H1 (cell line): ENCODE results near the gene SH3PXD2B. TPM values are rescaled to one million over a fixed set of nuclear protein-coding genes. Genes with fewer than 3 reads are reported as not detected.
A peak's percentile ranks its signal among the peaks of the same experiment; 100 is the strongest.

ENCODE experiments used
- CTCF ChIA-PET: fragments of 300-600 bp; sonication (Branson Sonifier 250); formaldehyde crosslinking; loops from one replicate; lab custom pipeline; 2021; ENCODE audit not compliant: partially characterized antibody; lab: Charles Lee
- POLR2A ChIA-PET: fragments of 300-600 bp; sonication (Branson Sonifier 250); formaldehyde crosslinking; loops from one replicate; lab custom pipeline; 2021; ENCODE audit warnings: inconsistent platforms; ENCODE audit not compliant: partially characterized antibody; lab: Charles Lee
- DNase-seq, 2 experiments: peaks; one replicate each; pipeline versions ENCODE4 v3.0.0 to v3.0.0-alpha.2; 2010 to 2022; ENCODE audit warnings: low spot score in 2 of 2, low read depth in 1 of 2, mixed read lengths in 1 of 2
- FAIRE-seq: peaks from 2 replicates; lab custom pipeline; 2011; peaks lifted over from hg19 to GRCh38; lab: Jason Lieb, UNC
- H2AFZ ChIP-seq: 2 replicates; pipeline ENCODE4 v1.8.1; 2012; ENCODE audit warnings: low read length, inconsistent platforms
- H2AK5ac ChIP-seq: 2 replicates; pipeline ENCODE4 v1.6.1; 2013; ENCODE audit warnings: low read depth, low read length
- H2BK120ac ChIP-seq: replicated peaks from 2 replicates; pipeline ENCODE3; 2013; ENCODE audit warnings: low read depth, low read length, inconsistent platforms
- H2BK12ac ChIP-seq: 2 replicates; pipeline ENCODE4 v1.6.1; 2013; ENCODE audit warnings: low read depth, low read length
- H2BK15ac ChIP-seq: 2 replicates; pipeline ENCODE4 v1.6.1; 2013; ENCODE audit warnings: low read length
- H2BK20ac ChIP-seq: 2 replicates; pipeline ENCODE4 v1.6.1; 2013; ENCODE audit warnings: low read length
- H2BK5ac ChIP-seq: 2 replicates; pipeline ENCODE4 v1.6.1; 2013; ENCODE audit warnings: low read depth, low read length
- H3K14ac ChIP-seq: 2 replicates; pipeline ENCODE4 v1.6.1; 2013; ENCODE audit warnings: inconsistent platforms; ENCODE audit not compliant: insufficient read length
- H3K18ac ChIP-seq: 2 replicates; pipeline ENCODE4 v1.6.1; 2013; ENCODE audit warnings: low read length; ENCODE audit errors: extremely low read depth
- H3K23ac ChIP-seq: 2 replicates; pipeline ENCODE4 v1.6.1; 2013; ENCODE audit warnings: inconsistent platforms; ENCODE audit not compliant: insufficient read length
- H3K23me2 ChIP-seq: 2 replicates; pipeline ENCODE4 v1.6.1; 2013; ENCODE audit warnings: low read depth, low read length
- H3K27ac ChIP-seq: 2 replicates; pipeline ENCODE4 v1.6.1; 2011; ENCODE audit warnings: low read depth, low read length, inconsistent platforms
- H3K27me3 ChIP-seq, 4 experiments: replicated peaks in 1 of 4; 1 replicate in 1 of 4; 2 replicates in 3 of 4; pipeline versions ENCODE4 v1.6.1 to v1.8.1; 2011 to 2013; ENCODE audit warnings: low read length in 3 of 4, mild to moderate bottlenecking in 3 of 4, inconsistent platforms in 2 of 4, mixed read lengths in 2 of 4, moderate library complexity in 1 of 4; ENCODE audit not compliant: control insufficient read depth in 3 of 4, insufficient read depth in 3 of 4; ENCODE audit errors: extremely low read depth in 1 of 4
- H3K36me3 ChIP-seq, 4 experiments: 2 replicates each; pipeline versions ENCODE4 v1.6.1 to v1.8.1; 2011 to 2013; ENCODE audit warnings: mild to moderate bottlenecking in 4 of 4, low read length in 3 of 4, moderate library complexity in 2 of 4, control low read depth in 1 of 4, inconsistent platforms in 1 of 4; ENCODE audit not compliant: insufficient read depth in 4 of 4, control insufficient read depth in 2 of 4
- H3K4ac ChIP-seq: replicated peaks from 2 replicates; pipeline ENCODE3; 2013; ENCODE audit warnings: low read length, low read depth, mixed read lengths, inconsistent platforms; ENCODE audit not compliant: insufficient read length
- H3K4me1 ChIP-seq, 4 experiments: replicated peaks in 1 of 4; 1 replicate in 1 of 4; 2 replicates in 3 of 4; pipeline versions ENCODE4 v1.6.1 to v1.8.1; 2011 to 2013; ENCODE audit warnings: low read length in 3 of 4, inconsistent platforms in 2 of 4, mixed read lengths in 1 of 4; ENCODE audit not compliant: insufficient read depth in 4 of 4, control insufficient read depth in 3 of 4
- H3K4me2 ChIP-seq, 2 experiments: 2 replicates each; pipeline versions ENCODE4 v1.6.1 to v1.8.1; 2011 to 2013; ENCODE audit warnings: low read depth in 2 of 2, low read length in 2 of 2, control low read depth in 1 of 2, inconsistent platforms in 1 of 2, mild to moderate bottlenecking in 1 of 2; ENCODE audit not compliant: insufficient read depth in 1 of 2
- H3K4me3 ChIP-seq, 4 experiments: fragments of 200-600, 300-600 bp in 1 of 4; sonication (generic), shearing (Covaris generic), sonication (Bioruptor Twin) in 1 of 4; 2 replicates each; pipeline versions ENCODE4 v1.5.1 to v1.8.1; 2011 to 2016; ENCODE audit warnings: low read length in 4 of 4, low read depth in 3 of 4, control low read depth in 2 of 4, inconsistent platforms in 2 of 4, mild to moderate bottlenecking in 2 of 4, mixed read lengths in 1 of 4, moderate library complexity in 1 of 4; ENCODE audit not compliant: insufficient read depth in 2 of 4; ENCODE audit errors: extremely low read depth in 1 of 4
- H3K56ac ChIP-seq: replicated peaks from 2 replicates; pipeline ENCODE3; 2013; ENCODE audit warnings: low read depth, mild to moderate bottlenecking, mixed read lengths, low read length, inconsistent platforms; ENCODE audit not compliant: insufficient read length
- H3K79me1 ChIP-seq: 2 replicates; pipeline ENCODE4 v1.6.1; 2013; ENCODE audit warnings: low read depth, low read length, control low read depth
- H3K79me2 ChIP-seq, 2 experiments: 2 replicates each; pipeline versions ENCODE4 v1.6.1 to v1.8.1; 2012 to 2013; ENCODE audit warnings: low read length in 2 of 2, mild to moderate bottlenecking in 2 of 2, inconsistent platforms in 1 of 2; ENCODE audit not compliant: insufficient read depth in 2 of 2, control insufficient read depth in 1 of 2
- H3K9ac ChIP-seq, 4 experiments: replicated peaks in 1 of 4; 1 replicate in 1 of 4; 2 replicates in 3 of 4; pipeline versions ENCODE4 v1.6.1 to v1.8.1; 2011 to 2013; ENCODE audit warnings: low read depth in 3 of 4, low read length in 3 of 4, control low read depth in 2 of 4, mild to moderate bottlenecking in 2 of 4, moderate library complexity in 2 of 4, inconsistent platforms in 1 of 4; ENCODE audit errors: extremely low read depth in 1 of 4
- H3K9me3 ChIP-seq, 2 experiments: 2 replicates each; pipeline versions ENCODE4 v1.6.1 to v1.8.1; 2012 to 2013; ENCODE audit warnings: mild to moderate bottlenecking in 2 of 2, moderate library complexity in 2 of 2, control low read depth in 1 of 2, inconsistent platforms in 1 of 2, low read depth in 1 of 2, low read length in 1 of 2, mixed read lengths in 1 of 2; ENCODE audit not compliant: insufficient read depth in 2 of 2
- H4K20me1 ChIP-seq, 2 experiments: replicated peaks in 1 of 2; 2 replicates each; pipeline versions ENCODE3 to v1.8.1; 2011 to 2013; ENCODE audit warnings: inconsistent platforms in 2 of 2, low read length in 2 of 2, mild to moderate bottlenecking in 1 of 2; ENCODE audit not compliant: insufficient read depth in 2 of 2, control insufficient read depth in 1 of 2
- H4K5ac ChIP-seq: 2 replicates; pipeline ENCODE4 v1.6.1; 2013; ENCODE audit warnings: low read length, low read depth, mixed read lengths, inconsistent platforms; ENCODE audit not compliant: insufficient read length
- H4K8ac ChIP-seq: 2 replicates; pipeline ENCODE4 v1.8.0; 2013; ENCODE audit warnings: mild to moderate bottlenecking, moderate library complexity, low read length, inconsistent platforms; ENCODE audit not compliant: insufficient read depth; ENCODE audit errors: extremely low read depth
- H4K91ac ChIP-seq: replicated peaks from 2 replicates; pipeline ENCODE3; 2013; ENCODE audit warnings: low read length, mixed read lengths, inconsistent platforms; ENCODE audit not compliant: insufficient read length
- ATF2 ChIP-seq: IDR thresholded peaks from 2 replicates; pipeline ENCODE4 v1.6.1; 2012; ENCODE audit warnings: low read length, inconsistent platforms
- BACH1 ChIP-seq: IDR thresholded peaks from 2 replicates; pipeline ENCODE4 v1.6.1; 2012; ENCODE audit warnings: low read length, improper control_type of control experiment
- BCL11A ChIP-seq, 2 experiments: IDR thresholded peaks; one replicate each; pipeline ENCODE4 v1.6.1; 2011; ENCODE audit warnings: low read depth in 2 of 2, low read length in 2 of 2, mild to moderate bottlenecking in 2 of 2
- BRCA1 ChIP-seq: IDR thresholded peaks from 2 replicates; pipeline ENCODE4 v1.6.1; 2012; ENCODE audit warnings: low read depth, low read length, improper control_type of control experiment
- CBX5 ChIP-seq: fragments of 300-800, 300-1000 bp; sonication (generic); IDR thresholded peaks from 2 replicates; pipeline ENCODE4 v1.7.1; 2016; ENCODE audit warnings: antibody characterized with exemption, low read length, low read depth
- CTBP2 ChIP-seq: IDR thresholded peaks from 2 replicates; pipeline ENCODE4 v1.7.0; 2011; ENCODE audit warnings: borderline replicate concordance, mild to moderate bottlenecking, moderate library complexity, mixed read lengths, low read length; ENCODE audit not compliant: insufficient read depth, insufficient read length
- JUN ChIP-seq: IDR thresholded peaks from 2 replicates; pipeline ENCODE4 v1.6.1; 2011; ENCODE audit warnings: low read depth, mild to moderate bottlenecking, improper control_type of control experiment, low read length
- MAX ChIP-seq: IDR thresholded peaks from 2 replicates; pipeline ENCODE4 v1.6.1; 2012; ENCODE audit warnings: inconsistent platforms
- RXRA ChIP-seq: IDR thresholded peaks from 2 replicates; pipeline ENCODE4 v1.6.1; 2011; ENCODE audit warnings: low read depth, mild to moderate bottlenecking, low read length, moderate library complexity; ENCODE audit not compliant: insufficient read depth
- SP2 ChIP-seq: IDR thresholded peaks from 2 replicates; pipeline ENCODE4 v1.6.1; 2012; ENCODE audit warnings: mild to moderate bottlenecking, low read length, inconsistent platforms
- SP4 ChIP-seq: IDR thresholded peaks from 2 replicates; pipeline ENCODE4 v1.6.1; 2012; ENCODE audit warnings: low read length, inconsistent platforms
- YY1 ChIP-seq: IDR thresholded peaks from 2 replicates; pipeline ENCODE4 v1.6.1; 2011; ENCODE audit warnings: low read depth, mild to moderate bottlenecking, low read length
- WGBS, 2 experiments: shearing (Covaris generic) in 1 of 2; methylation state at CpG; one replicate each; pipeline versions ENCODE4 v1.1.6 to v1.1.7; 2013 to 2015; ENCODE audit warnings: low lambda C conversion rate in 2 of 2, mixed read lengths in 2 of 2, inconsistent platforms in 1 of 2, low coverage in 1 of 2, missing lambda C conversion rate in 1 of 2; ENCODE audit not compliant: insufficient replicate concordance in 2 of 2, insufficient coverage in 1 of 2, insufficient read length in 1 of 2; ENCODE audit errors: extremely low coverage in 1 of 2, missing lambda C conversion rate in 1 of 2; 5-methylcytosine and 5-hydroxymethylcytosine counted together
- polyA plus RNA-seq, 7 experiments: library from polyadenylated mRNA; depleted of rRNA in 3 of 7; stranded (reverse) in 5 of 7; unstranded in 2 of 7; fragments of >200 nt in 5 of 7; fragments of 200-250 nt in 2 of 7; gene quantifications; 1 replicate in 5 of 7; 2 replicates in 1 of 7; 4 replicates in 1 of 7; pipeline versions ENCODE4 v1.2.1 to v1.2.3, GENCODE V29; 2011 to 2013; ENCODE audit warnings: missing spikeins in 2 of 7, mixed read lengths in 2 of 7
- total RNA-seq: library from RNA; stranded (reverse); fragmentation: NEBNext Ultra II Directional; extraction: Animal tissue kit (Norgen Biotek cat#: 25700); gene quantifications from 2 replicates; pipeline ENCODE4 v1.2.1, GENCODE V29; 2021

SH3PXD2B gene
- total and polyA plus RNA-seq, 2 of the 8 experiments (the other 6 are each of a cell fraction or from before 2014, with no cell fraction given): 32.9 to 72.9 TPM

- H4K20me1 ChIP-seq: peaks cover 0 to 4% of the 10 kb centered on the region in 2 experiments
- peak; percentile 17 to 64 for DNase-seq
- no peaks in the 10 kb centered on the region for H3K79me1 ChIP-seq
- H3K4me1 ChIP-seq: no peaks in the 10 kb centered on the region
- H2AFZ ChIP-seq: no peak overlapping the region
- H3K27ac ChIP-seq: no peak overlapping the region
- no peak overlapping the region for H4K5ac ChIP-seq
- no peak overlapping the region for H3K56ac ChIP-seq
- H4K8ac ChIP-seq: no peak overlapping the region
- no peak overlapping the region for H3K9ac ChIP-seq
- no peaks in the 10 kb centered on the region for H3K79me2 ChIP-seq
- no peak overlapping the region for H4K91ac ChIP-seq
- H3K23ac ChIP-seq: no peak overlapping the region
- peak; percentile 81 for FAIRE-seq
- H3K27me3 ChIP-seq: no peaks in the 10 kb centered on the region
- H3K14ac ChIP-seq: no peak overlapping the region
- H3K4me3 ChIP-seq: no peak overlapping the region
- POLR2A ChIA-PET: interaction anchor here (1.0 to 1.7 kb wide), 4 partner anchors 13 to 51 kb away, joined by 3 to 4 read pairs (median 3); no protein-coding TSS in a partner anchor
- no peaks in the 10 kb centered on the region; the same call in 1 of the 2 replicates for H3K23me2 ChIP-seq
- peaks cover 0 to 4% (median 1%) of the 10 kb centered on the region in 4 experiments; a peak in 2 of 8 replicates for H3K36me3 ChIP-seq
- H3K18ac ChIP-seq: no peak overlapping the region
- H3K9me3 ChIP-seq: no peaks in the 10 kb centered on the region
- no peak overlapping the region for H2BK12ac ChIP-seq
- no peak overlapping the region for H2BK5ac ChIP-seq
- no peak overlapping the region for H2BK20ac ChIP-seq
- WGBS, 2 experiments: 82% methylated on average over 8 of the region's 8 CpGs; no CpG with 5 or more reads in 1 of the 2 experiments
- H3K4ac ChIP-seq: no peak overlapping the region
- H3K4me2 ChIP-seq: no peak overlapping the region
- CTCF ChIA-PET: interaction anchor here (0.6 to 3.0 kb wide), 22 partner anchors 9 to 284 kb away, joined by 3 to 19 read pairs (median 4); no protein-coding TSS in a partner anchor
- H2AK5ac ChIP-seq: no peak overlapping the region
- H2BK120ac ChIP-seq: no peak overlapping the region
- H2BK15ac ChIP-seq: no peak overlapping the region
- TF ChIP-seq SP2 (peak; percentile 59; the same call in 1 of the 2 replicates), SP4 (peak; percentile 62; the same call in 1 of the 2 replicates), MAX (peak; percentile 87), CBX5 (no peak), ATF2 (peak; percentile 81; the same call in 1 of the 2 replicates), RXRA (no peak), BRCA1 (no peak), YY1 (no peak), BACH1 (no peak), BCL11A (IDR thresholded peaks at IDR 0.05; ENCODE audit: low read depth in 2 of 2, low read length in 2 of 2) (no peak), JUN (no peak), CTBP2 (no peak)
These were observed 120.1 kb downstream of the SH3PXD2B start for GRCh38 chr5:172334196-172334595.
